ENCODE measurements around the gene BSN.

The BSN gene

DNA sequence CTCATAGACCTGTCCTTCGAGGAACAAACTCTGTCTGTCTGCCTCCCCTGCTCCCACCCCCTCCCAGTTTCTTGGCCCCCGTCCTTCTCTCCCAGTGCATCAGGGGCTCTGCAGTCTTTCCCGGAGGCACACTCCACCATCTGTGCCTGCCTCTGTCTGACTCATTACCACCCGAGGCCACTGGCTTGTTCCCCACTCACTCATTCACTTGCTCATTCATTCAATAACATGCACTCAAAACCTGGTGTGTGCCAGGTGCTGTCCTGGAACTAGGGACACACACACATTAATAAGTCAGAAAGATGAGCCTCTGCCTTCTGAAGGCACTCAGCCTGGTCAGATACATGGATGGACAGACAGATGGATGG lies 152.8 kb downstream of the BSN start:
- in situ Hi-C loops (cut with MboI; ENCODE audit: low sequenced_read_pairs), result no loop called here

DNA sequence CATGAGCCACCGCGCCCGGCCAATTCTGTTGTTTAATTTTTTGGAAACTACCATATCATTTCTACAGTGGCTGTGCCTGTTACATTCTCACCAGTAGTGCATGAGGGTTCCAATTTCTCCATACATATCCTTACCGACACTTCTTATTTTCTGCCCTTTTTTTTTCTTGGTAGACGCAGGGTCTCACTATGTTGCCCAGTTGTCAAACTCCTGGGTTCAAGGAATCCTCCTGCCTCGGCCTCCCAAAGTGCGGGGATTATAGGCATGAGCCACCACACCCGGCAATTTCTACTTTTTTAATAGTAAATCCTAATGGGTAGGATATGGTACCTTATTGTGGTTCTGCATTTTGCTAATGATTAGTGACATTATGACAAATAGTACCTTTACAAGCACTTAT lies 155.6 kb downstream of the BSN start:
- in situ Hi-C loops (cut with MboI; ENCODE audit: low sequenced_read_pairs), result no loop called here

DNA sequence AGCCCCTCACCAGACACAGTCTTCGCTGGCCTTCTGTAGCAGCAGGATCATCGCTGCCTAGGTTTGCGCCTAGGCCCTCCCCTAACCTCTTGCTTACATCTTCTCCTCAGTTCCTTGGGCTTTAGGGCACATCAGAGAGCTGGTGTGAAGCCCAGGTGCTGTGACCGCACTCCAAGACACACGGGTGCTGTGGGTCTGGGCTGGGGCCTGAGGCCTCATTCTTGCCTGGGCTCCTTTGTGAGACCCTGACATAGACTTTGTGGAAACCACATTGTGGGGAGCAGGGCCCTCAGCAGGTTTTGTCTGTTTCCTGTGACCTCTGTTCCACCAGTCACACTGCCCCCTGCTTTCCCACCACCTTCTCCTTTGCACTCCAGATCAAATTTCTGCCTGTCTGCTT lies 157.2 kb downstream of the BSN start:
- in situ Hi-C loops (cut with MboI; ENCODE audit: low sequenced_read_pairs), result no loop called here

DNA sequence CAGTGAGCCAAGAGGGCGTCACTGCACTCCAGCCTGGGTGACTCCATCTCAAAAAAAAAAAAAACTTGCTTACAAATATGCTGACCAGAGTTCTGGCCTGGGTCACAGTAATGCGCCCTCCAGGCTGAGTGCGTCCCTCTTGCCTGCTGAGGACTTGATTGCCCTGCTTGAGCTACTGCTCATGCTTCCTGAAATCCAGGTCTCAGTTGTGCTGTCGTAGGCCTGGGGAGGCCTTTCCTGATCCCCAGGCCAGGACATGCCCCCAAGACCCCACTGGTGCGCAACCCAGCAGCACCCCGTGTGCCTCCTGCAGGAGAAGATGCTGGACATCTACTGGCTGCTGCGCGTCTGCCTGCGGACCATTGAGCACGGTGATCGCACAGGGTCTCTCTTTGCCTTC lies 157.9 kb downstream of the BSN start:
- in situ Hi-C loops (cut with MboI; ENCODE audit: low sequenced_read_pairs), result no loop called here

DNA sequence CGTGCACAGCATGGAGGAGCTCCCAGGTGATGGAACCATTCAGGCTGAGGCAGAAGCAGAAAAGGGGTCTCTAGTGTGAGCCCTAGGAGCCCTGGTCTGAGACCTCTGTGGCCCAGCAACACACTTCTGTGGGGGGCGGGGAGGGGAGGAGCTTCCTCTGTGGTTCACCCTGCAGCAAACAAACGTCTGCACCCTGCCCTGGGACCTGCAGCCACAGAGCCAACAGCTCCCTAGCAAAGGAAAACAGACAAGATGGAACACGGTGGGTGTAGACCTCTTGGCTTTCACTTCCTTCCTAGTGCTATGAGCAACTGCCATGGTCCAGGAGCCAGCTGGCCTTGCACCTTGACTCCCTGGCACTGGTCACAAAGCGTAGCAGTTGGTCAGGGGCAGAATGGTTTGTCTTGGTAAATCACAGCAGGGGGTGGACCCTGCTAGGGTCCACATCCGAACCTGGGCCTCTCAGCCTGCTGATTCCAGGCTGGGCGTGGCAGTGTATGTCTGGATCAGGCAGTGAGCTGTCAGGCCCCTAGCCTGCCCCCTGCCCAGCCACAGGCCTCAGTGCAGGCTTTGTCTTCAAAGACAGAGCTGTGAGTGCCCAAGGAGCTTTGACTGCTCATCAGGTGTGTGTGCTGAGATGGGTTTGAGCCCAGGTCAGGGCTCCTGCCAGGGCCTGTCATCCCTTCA lies 158.5 kb downstream of the BSN start:
- in situ Hi-C loops (cut with MboI; ENCODE audit: low sequenced_read_pairs), result no loop called here

DNA sequence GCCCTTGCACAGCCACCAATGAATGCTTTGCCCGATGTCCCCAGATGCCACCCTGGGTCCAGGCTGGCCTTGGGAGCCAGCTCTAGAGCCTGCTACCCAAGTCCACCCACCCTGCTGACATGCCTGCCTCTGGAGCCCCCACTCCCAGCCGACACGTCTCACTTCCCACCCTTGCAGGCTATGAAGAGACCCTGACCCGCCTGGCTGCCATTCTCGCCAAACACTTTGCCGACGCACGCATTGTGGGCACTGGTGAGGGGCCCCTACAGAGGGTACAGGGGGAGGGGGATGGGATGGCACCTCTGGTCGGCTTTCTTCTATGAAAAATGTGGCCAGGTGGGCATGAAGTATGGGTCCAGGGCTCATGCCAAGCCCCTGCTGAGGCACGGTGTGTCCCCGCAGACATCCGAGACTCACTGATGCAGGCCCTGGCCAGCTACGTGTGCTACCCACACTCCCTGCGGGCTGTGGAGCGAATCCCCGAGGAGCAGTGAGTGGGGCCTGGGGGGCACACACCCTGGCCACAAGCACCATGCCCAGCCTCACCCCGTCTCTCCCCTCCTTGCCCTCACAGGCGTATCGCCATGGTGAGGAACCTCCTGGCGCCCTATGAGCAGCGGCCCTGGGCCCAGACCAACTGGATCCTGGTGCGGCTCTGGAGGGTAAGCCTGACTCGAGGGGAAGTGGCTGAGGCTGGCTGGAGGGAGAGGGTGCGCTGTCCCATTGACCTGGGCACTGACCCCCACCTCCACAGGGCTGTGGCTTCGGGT lies 159.2 kb downstream of the BSN start:
- in situ Hi-C loops (cut with MboI; ENCODE audit: low sequenced_read_pairs), result no loop called here

DNA sequence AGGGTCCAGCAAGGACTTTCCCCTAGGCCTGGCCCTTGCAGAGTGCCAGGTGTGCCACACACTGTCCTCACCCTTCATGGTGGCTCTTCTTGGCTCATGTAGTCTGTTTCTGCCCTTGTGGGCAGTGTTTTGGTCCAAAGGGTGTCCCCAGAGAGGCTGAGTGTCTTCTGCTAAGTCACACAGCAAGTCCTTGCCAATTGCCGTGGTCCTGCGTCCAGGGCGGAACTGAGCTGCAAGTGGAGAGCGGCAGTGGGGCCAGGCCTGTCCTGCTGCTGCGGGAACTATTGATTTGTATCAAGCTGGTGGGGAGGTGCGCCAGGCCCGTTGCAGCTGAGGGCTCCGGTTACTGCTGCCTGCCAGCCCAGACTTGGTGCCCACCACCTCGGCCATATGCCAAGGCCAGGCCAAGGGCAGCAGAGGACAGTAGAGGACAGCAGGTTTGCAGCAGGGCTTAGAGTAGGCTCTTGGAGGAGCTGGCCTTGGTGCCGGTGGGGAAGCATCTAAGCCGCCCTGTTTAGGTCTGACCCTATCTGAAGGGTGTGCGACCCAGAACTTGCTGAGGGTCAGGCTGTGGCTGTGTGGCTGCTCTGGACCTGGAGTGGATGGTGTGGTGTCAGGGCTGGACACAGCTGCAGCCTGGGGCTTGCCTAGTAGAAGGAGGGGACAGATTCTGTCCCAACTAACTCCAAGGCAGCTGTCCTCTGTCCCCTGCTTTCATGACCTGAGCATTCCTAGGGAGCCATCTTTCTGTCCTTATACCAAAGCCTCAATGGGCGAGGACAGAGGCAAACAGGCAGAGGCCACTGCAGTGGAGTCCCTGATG lies 160.7 kb downstream of the BSN start:
- in situ Hi-C loops (cut with MboI; ENCODE audit: low sequenced_read_pairs), result no loop called here

DNA sequence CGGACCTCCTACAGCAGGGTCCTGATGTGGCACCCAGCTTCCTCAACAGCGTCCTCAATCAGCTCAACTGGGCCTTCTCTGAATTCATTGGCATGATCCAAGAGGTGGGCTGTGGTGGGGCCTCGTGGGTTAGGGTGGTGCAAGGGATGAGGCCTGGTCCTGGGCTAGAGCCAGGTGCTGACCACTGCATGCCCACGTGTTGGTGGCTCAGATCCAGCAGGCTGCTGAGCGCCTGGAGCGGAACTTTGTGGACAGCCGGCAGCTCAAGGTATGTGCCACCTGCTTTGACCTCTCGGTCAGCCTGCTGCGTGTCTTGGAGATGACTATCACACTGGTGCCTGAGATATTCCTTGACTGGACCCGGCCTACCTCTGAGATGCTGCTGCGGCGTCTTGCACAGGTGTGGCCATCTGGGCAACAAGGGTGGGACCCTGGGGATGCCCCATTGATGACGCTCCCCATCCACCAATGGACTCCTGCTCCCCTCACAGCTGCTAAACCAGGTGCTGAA lies 161.4 kb downstream of the BSN start:
- in situ Hi-C loops (cut with MboI; ENCODE audit: low sequenced_read_pairs), result no loop called here

DNA sequence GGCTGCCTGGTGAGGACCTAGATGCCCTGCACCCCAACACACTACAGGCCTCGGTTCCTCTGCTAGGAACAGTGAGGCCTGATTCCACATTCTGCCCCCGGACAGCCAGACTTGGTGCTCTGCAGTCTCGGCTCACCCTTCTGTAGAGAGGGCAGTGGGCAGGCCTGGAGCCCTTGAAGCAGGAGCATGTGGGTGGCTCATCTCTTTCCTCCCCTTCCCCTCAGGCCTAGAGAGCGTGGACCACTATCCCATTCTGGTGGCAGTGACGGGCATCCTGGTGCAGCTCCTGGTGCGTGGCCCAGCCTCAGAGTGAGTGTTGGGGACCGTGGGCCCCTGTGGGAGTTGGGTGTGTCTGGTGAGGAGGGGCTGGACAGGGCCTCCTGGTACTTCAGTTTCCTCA lies 161.9 kb downstream of the BSN start:
- in situ Hi-C loops (cut with MboI; ENCODE audit: low sequenced_read_pairs), result no loop called here

DNA sequence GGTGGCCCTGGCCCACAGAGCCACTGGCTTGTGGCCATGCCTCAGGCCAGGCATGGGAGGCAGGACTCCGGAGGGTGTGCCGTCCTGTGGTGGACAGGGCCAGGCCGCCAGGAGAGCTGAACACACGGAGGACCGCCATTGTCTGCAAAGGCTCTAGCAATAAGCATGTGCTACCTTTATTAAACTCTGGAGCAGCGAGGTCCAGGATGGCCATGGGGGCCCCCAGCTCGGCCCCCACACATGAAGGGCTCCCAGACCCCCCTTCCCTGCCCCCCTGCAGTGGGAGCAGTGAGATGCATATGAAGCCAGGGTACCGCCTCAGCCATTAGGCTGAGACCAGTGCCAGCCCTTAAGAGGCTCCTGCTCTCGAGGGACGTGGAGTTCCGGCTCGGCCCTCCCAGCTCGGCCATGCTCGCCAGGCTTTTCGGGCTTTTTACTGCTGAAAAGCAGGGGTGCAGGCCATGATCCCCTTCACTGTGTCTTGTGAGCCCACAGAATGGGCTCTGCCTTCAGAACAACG lies 162.5 kb downstream of the BSN start:
- in situ Hi-C loops (cut with MboI; ENCODE audit: low sequenced_read_pairs), result no loop called here

DNA sequence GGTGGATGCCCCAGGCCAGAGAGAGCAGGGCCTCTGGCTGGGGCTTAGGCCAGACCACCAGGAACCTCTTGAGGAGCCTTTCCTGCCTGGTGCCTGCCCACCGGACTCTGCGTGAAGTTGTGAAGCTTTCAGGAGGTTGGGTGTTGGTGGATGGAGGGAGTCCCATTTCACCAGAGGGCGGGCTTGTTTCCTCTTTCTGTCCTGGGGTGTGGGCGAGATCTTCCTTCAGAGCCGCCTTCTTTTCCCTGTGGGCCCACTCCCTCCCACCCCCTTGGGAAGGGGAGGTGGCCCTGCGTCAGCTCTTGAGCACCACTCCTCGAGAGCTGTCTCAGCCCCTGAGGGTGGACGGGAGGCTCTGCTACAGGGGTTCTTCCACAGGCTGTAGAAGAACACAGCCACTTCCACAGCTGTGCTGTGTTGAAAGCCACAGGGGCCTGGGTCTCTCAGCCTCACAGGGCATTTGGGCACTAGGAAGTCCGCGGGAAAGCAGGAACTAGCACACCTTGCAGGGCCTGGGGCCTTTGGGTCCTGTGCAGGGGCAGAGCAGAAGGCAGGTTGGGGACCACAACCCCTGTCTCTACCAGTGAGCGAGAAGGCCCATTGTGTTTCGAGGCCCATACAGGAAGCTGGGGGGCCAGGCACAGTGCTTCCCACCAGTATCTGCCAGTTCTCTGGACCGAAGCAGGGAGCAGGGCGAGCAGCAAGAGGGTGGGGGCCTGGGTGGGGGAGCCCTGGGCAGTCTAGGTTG lies 163.1 kb downstream of the BSN start:
- in situ Hi-C loops (cut with MboI; ENCODE audit: low sequenced_read_pairs), result no loop called here

DNA sequence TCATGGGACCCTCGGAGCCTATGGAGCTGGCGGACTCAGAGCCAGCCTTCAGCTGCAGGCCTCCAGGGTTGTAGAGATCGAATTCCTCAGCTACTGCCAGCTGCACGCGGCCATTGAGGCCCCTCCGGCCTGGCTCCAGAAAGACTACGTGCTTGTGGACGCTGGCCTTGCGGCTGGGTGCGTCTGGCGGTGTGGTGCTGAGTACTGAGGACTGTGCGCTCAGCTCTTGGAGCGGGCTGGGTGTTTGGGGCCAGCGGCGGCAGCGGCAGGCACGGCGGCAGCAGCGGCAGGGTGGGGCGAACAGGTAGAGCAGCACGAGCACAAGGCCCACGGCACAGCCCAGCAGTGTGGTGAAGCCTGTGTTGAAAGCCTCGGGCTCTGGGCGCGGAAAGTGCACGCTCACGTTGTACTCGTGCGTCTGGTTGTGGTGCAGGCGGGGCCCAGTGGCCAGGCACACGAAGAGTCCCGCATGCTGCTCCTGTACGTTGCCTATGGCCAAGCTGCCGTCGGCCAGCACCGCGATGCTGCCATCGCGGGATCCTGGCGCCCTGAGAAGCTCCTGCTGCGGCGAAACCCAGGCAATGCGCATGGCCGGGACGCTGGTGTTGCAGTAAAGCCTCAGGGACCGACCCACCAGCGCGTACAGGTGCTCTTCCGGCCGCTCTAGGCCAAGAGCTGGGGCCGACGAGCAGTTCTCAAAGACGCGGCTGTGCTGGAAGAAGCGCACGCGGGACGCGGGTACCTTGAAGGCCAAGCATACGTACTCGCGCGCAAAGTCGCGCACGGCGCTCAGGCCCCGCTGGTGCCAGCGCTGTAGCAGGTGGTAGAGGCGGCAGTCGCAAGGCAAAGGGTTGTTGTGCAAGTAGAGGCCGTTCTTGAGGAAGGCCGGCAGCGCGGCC lies 163.9 kb downstream of the BSN start:
- in situ Hi-C loops (cut with MboI; ENCODE audit: low sequenced_read_pairs), result no loop called here

DNA sequence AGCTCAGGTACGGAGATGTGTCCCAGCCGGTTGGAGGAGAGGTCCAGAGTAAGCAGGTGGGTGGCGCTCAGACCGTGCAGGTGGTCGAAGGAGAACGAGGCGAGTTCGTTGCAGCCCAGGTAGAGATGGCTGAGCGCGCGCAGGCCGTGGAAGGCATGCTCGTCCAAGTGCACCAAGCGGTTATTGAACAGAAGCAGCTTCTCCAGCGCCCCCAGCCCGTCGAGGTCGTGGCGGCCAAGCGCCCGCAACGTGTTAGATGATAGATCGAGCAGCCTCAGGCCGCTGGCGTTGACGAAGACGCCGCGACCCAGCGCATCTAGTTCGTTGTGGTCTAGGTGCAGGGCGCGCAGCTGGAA lies 164.6 kb downstream of the BSN start:
- in situ Hi-C loops (cut with MboI; ENCODE audit: low sequenced_read_pairs), result no loop called here

DNA sequence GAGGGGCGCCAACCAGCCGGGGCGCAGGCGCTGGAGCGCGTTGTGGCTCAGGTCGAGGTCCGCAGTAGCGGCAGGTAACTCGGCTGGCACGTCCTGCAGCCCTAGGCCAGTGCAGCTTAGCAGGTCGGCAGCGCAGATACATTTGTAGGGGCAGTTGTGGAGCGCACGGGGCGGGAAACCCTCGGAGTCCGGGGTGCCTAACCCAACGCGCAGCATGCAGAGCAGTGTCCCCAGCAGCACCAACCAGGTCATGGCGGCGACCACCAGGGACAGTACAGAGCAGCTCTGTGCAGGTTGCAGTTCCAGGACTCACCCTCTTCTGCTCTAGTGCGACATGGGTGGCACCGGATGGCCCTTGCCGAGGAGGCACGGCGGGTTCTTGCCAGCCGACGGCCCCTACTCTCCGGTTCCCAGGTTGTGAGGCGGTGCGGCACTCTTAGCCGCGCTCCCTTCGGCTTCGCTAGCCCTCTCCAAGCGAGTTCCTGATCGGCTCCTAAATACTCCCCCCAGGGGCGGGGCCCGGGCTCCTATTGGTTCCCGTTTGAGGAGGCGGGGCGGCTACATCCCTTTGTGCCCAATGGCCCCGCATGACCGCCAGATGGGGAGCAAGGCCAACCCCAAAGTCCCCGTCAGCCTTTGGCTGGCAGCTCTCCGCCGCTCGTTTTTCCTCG lies 165.1 kb downstream of the BSN start, which contains the start of gene AMIGO3:
Gene AMIGO3, minus strand, starts transcription at position 471 of the 671 bp plus-strand sequence. Its CDS starts 219 bp downstream, at position 252.
- in situ Hi-C loops (cut with MboI; ENCODE audit: low sequenced_read_pairs), result no loop called here
